Mesothelial cell of epicardium (in vitro differentiated cells): ENCODE results near the gene RNF32. TPM values are rescaled to one million over a fixed set of nuclear protein-coding genes. Genes with fewer than 3 reads are reported as not detected.
"Not testable (repeated sequence)": the region's sequence is repeated elsewhere in the genome, so short reads cannot be mapped to it uniquely, and the experiment has no call there.

ENCODE experiments used
- DNase-seq, 2 experiments: peaks; one replicate each; pipeline ENCODE4 v3.0.0; 2021; ENCODE audit warnings: low spot score in 2 of 2; ENCODE audit not compliant: unreplicated experiment in 2 of 2
- H3K27ac Mint-ChIP-seq: 2 replicates; pipeline ENCODE4 v1.8.0; 2021; ENCODE audit warnings: mixed read lengths
- H3K27me3 Mint-ChIP-seq: 2 replicates; pipeline ENCODE4 v1.8.0; 2021; ENCODE audit warnings: low read depth, mixed read lengths
- H3K36me3 Mint-ChIP-seq: 2 replicates; pipeline ENCODE4 v1.8.0; 2021; ENCODE audit warnings: mixed read lengths
- H3K4me1 Mint-ChIP-seq: 2 replicates; pipeline ENCODE4 v1.8.0; 2021; ENCODE audit warnings: mixed read lengths
- H3K4me3 Mint-ChIP-seq: 2 replicates; pipeline ENCODE4 v1.8.0; 2021; ENCODE audit warnings: mild to moderate bottlenecking, moderate library complexity, mixed read lengths
- H3K9me3 Mint-ChIP-seq: 2 replicates; pipeline ENCODE4 v1.8.0; 2021; ENCODE audit warnings: mixed read lengths
- total RNA-seq: library from RNA; stranded (reverse); gene quantifications from 3 replicates; pipeline ENCODE4 v1.2.1, GENCODE V29; 2021
- TF ChIP-seq, protein P1 (sequence below): fragments of 200-600 bp; sonication (generic); IDR thresholded peaks from one replicate; pipeline ENCODE4 v1.5.0; 2021; ENCODE audit warnings: antibody characterized with exemption; ENCODE audit not compliant: unreplicated experiment

RNF32 gene
- total RNA-seq, 1 donor from 2014 or later = 1.5 TPM

- Mint-ChIP-seq H3K27me3 (peaks cover 55% of the 10 kb centered on the region), H3K36me3 (peaks cover 6% of the 10 kb centered on the region), H3K4me1 (peaks cover 15% of the 10 kb centered on the region), H3K9me3 (peaks cover 14% of the 10 kb centered on the region), H3K4me3 (peak overlapping the region; percentile 57), H3K27ac (no peak overlapping the region)
- no peak for DNase-seq
- TF ChIP-seq, protein P1, sequence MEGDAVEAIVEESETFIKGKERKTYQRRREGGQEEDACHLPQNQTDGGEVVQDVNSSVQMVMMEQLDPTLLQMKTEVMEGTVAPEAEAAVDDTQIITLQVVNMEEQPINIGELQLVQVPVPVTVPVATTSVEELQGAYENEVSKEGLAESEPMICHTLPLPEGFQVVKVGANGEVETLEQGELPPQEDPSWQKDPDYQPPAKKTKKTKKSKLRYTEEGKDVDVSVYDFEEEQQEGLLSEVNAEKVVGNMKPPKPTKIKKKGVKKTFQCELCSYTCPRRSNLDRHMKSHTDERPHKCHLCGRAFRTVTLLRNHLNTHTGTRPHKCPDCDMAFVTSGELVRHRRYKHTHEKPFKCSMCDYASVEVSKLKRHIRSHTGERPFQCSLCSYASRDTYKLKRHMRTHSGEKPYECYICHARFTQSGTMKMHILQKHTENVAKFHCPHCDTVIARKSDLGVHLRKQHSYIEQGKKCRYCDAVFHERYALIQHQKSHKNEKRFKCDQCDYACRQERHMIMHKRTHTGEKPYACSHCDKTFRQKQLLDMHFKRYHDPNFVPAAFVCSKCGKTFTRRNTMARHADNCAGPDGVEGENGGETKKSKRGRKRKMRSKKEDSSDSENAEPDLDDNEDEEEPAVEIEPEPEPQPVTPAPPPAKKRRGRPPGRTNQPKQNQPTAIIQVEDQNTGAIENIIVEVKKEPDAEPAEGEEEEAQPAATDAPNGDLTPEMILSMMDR = no peak
Observed at GRCh38 chr7:156617215-156617614, 23.4 kb upstream of the RNF32 start.

DNA sequence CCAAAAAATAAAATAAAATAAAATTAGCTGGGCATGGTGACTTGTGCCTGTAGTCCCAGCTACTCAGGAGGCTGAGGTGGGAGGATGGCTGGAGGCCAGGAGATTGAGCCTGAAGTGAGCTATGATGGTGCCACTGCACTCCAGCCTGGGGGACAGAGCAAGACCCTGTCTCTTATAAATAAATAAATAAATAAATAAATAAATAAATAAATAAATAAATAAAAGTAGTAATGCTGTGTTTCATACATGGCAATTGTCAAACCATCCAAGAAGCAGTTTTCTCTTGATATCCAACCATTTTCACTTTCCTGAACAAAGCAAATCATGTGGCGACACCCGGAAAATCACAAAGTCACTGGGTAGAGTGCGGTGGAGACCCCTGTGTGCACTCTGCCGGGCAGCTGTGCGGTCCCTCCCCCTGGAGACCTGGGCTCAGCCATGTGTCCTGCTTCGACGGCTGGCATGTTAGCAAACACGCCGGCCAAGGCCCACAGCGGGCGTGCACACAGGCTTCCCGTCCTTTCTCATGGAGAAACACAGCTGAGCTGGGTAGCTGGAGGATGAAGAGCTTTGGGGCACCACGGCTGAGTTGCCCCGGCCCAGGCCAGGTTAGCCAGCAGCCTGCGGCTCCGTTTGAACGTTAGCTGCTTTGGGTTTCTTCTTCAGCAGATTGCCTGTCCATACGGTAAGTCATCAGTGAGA, 22.3 kb upstream of the RNF32 start:
- Mint-ChIP-seq H3K4me3 (no peak overlapping the region), H3K27me3 (peaks cover 51% of the 10 kb centered on the region), H3K36me3 (peaks cover 6% of the 10 kb centered on the region), H3K4me1 (peaks cover 15% of the 10 kb centered on the region), H3K27ac (no peak overlapping the region), H3K9me3 (peaks cover 19% of the 10 kb centered on the region)
- TF ChIP-seq, protein P1 = no peak
- no peak for DNase-seq

GRCh38 chr7:156618780-156619367, 21.7 kb upstream of the RNF32 start:
- TF ChIP-seq, protein P1 = no peak
- DNase-seq = no peak
- Mint-ChIP-seq H3K27ac (no peak overlapping the region), H3K9me3 (peaks cover 21% of the 10 kb centered on the region), H3K4me1 (peaks cover 15% of the 10 kb centered on the region), H3K27me3 (peaks cover 49% of the 10 kb centered on the region), H3K36me3 (peaks cover 6% of the 10 kb centered on the region), H3K4me3 (no peak overlapping the region)

GRCh38 chr7:156619488-156620290, 20.9 kb upstream of the RNF32 start:
- H3K36me3 Mint-ChIP-seq, H3K4me3 Mint-ChIP-seq: not testable (repeated sequence)
- H3K27me3 Mint-ChIP-seq = peaks cover 43% of the 10 kb centered on the region

DNA sequence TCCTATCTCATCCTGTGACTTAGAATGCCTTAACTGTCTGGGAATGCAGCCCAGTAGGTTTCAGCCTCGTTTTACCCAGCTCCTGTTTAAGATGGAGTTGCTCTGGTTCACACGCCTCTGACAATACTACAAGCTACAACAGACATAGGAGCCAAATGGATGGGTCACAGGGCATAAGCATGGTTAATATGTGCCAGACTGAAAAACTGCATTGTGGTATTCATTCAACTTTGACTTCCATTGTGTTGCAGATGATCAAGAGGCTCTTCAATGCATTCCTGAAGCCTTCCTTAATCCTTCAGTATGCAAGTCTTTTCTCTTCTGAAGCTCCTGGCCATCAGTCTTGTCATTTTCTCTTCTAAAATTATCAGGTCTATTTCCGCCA, 20.3 kb upstream of the RNF32 start:
- TF ChIP-seq, protein P1 = no peak
- no peak for DNase-seq
- peaks cover 27% of the 10 kb centered on the region for H3K9me3 Mint-ChIP-seq
- no peak overlapping the region for H3K4me3 Mint-ChIP-seq
- peaks cover 39% of the 10 kb centered on the region for H3K27me3 Mint-ChIP-seq
- peaks cover 6% of the 10 kb centered on the region for H3K36me3 Mint-ChIP-seq
- H3K27ac Mint-ChIP-seq = no peak overlapping the region
- H3K4me1 Mint-ChIP-seq = peaks cover 9% of the 10 kb centered on the region

More at GRCh38 chr7:156619488-156620290, 20.9 kb upstream of the RNF32 start:
- peaks cover 27% of the 10 kb centered on the region for H3K9me3 Mint-ChIP-seq
- H3K27ac Mint-ChIP-seq, DNase-seq: not testable (repeated sequence)
- H3K4me1 Mint-ChIP-seq = peaks cover 13% of the 10 kb centered on the region

DNA sequence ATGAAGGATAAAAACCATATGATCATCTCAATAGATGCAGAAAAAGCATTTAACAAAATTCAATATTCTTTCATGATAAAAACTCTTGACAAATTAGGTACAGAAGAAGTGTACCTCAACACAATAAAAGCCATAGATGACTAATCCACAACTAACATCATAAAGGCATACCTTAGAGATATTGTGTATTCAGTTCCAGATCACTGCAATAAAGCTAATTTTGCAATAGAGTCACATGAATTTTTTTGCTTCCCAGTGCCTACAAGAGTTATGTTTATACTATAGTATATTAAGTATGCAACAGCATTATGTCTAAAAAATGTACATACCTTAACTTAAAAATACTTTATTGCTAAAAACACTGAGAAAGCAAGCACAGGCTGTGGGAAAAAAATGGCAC, 18.9 kb upstream of the RNF32 start:
- TF ChIP-seq, protein P1 = no peak
- Mint-ChIP-seq H3K27ac (no peak overlapping the region), H3K36me3 (peaks cover 6% of the 10 kb centered on the region), H3K27me3 (peaks cover 27% of the 10 kb centered on the region), H3K9me3 (peaks cover 27% of the 10 kb centered on the region), H3K4me3 (no peak overlapping the region), H3K4me1 (peaks cover 4% of the 10 kb centered on the region)
- DNase-seq = no peak
